IMR-90 (cell line): ENCODE measurements around the gene INTS6L. TPM values are rescaled to one million over a fixed set of nuclear protein-coding genes. Genes with fewer than 3 reads are reported as not detected.

ENCODE experiments used
- ATAC-seq: fragments of 200-7000 bp; cut with Tn5 transposase; 2 replicates; pipeline ENCODE4 v1.9.1; 2020; ENCODE audit warnings: low read depth, mild to moderate bottlenecking, moderate library complexity
- BruUV-seq: library from RNA; stranded (reverse); fragments of 400-500 nt; replicated peaks from 2 replicates; lab custom pipeline; 2021; lab: Mats Ljungman, UMichigan
- CTCF ChIA-PET: fragments of 300-600 bp; formaldehyde crosslinking; extraction: SDS; loops from one replicate; lab custom pipeline; 2021; ENCODE audit warnings: antibody characterized with exemption; lab: Yijun Ruan, JAX
- POLR2A ChIA-PET: fragments of 300-600 bp; sonication (Branson Sonifier 250); formaldehyde crosslinking; loops from one replicate; lab custom pipeline; 2022; ENCODE audit warnings: antibody characterized with exemption; ENCODE audit not compliant: unreplicated experiment; lab: Charles Lee
- DNase-seq: peaks from one replicate; pipeline ENCODE4 v3.0.0; 2013
- H2AFZ ChIP-seq: replicated peaks from 2 replicates; pipeline ENCODE3; 2013; ENCODE audit warnings: low read length, mild to moderate bottlenecking; ENCODE audit not compliant: poor library complexity
- H2AK5ac ChIP-seq: 2 replicates; pipeline ENCODE4 v1.6.1; 2013; ENCODE audit warnings: low read depth, low read length, inconsistent platforms
- H2AK9ac ChIP-seq: replicated peaks from 2 replicates; pipeline ENCODE3; 2013; ENCODE audit warnings: mild to moderate bottlenecking, low read depth, low read length, moderate library complexity; ENCODE audit not compliant: poor library complexity
- H2BK120ac ChIP-seq: 2 replicates; pipeline ENCODE4 v1.6.1; 2013; ENCODE audit warnings: low read depth, low read length, inconsistent platforms
- H2BK15ac ChIP-seq: 3 replicates; pipeline ENCODE4 v1.6.1; 2013; ENCODE audit warnings: low read depth, low read length, inconsistent platforms
- H2BK20ac ChIP-seq: 2 replicates; pipeline ENCODE4 v1.6.1; 2013; ENCODE audit warnings: low read depth, mild to moderate bottlenecking, inconsistent platforms, low read length, moderate library complexity
- H2BK5ac ChIP-seq: 2 replicates; pipeline ENCODE4 v1.6.1; 2013; ENCODE audit warnings: mild to moderate bottlenecking, low read depth, low read length, inconsistent platforms; ENCODE audit not compliant: poor library complexity, severe bottlenecking
- H3K14ac ChIP-seq: replicated peaks from 2 replicates; pipeline ENCODE4 v1.6.1; 2013; ENCODE audit warnings: low read depth, low read length, inconsistent platforms
- H3K18ac ChIP-seq: 2 replicates; pipeline ENCODE4 v1.6.1; 2013; ENCODE audit warnings: low read depth, low read length, control low read depth
- H3K23ac ChIP-seq: 2 replicates; pipeline ENCODE4 v1.6.1; 2013; ENCODE audit warnings: low read depth, low read length, inconsistent platforms
- H3K27ac ChIP-seq: 2 replicates; pipeline ENCODE4 v1.5.1; 2013; ENCODE audit warnings: mild to moderate bottlenecking, control low read depth, low read length; ENCODE audit not compliant: insufficient read depth
- H3K27me3 ChIP-seq: 2 replicates; pipeline ENCODE4 v1.6.1; 2013; ENCODE audit warnings: low read length; ENCODE audit not compliant: control insufficient read depth, insufficient read depth
- H3K36me3 ChIP-seq: 2 replicates; pipeline ENCODE4 v1.6.1; 2013; ENCODE audit warnings: low read length, mixed read lengths; ENCODE audit not compliant: control insufficient read depth, insufficient read depth
- H3K4ac ChIP-seq: 2 replicates; pipeline ENCODE4 v1.6.1; 2013; ENCODE audit warnings: low read depth, low read length, inconsistent platforms
- H3K4me1 ChIP-seq: 2 replicates; pipeline ENCODE4 v1.6.1; 2013; ENCODE audit warnings: low read length, mixed read lengths; ENCODE audit not compliant: control insufficient read depth, insufficient read depth
- H3K4me2 ChIP-seq: 2 replicates; pipeline ENCODE4 v1.6.1; 2013; ENCODE audit warnings: low read depth, mild to moderate bottlenecking, control low read depth, low read length, moderate library complexity
- H3K4me3 ChIP-seq: 2 replicates; pipeline ENCODE4 v1.5.1; 2013; ENCODE audit warnings: low read depth, mild to moderate bottlenecking, control low read depth, low read length, moderate library complexity; ENCODE audit not compliant: insufficient read depth
- H3K56ac ChIP-seq: 2 replicates; pipeline ENCODE4 v1.6.1; 2013; ENCODE audit warnings: low read length, inconsistent platforms; ENCODE audit not compliant: insufficient read depth; ENCODE audit errors: extremely low read depth
- H3K79me1 ChIP-seq, 2 experiments: 2 replicates each; pipeline ENCODE4 v1.6.1; 2013; ENCODE audit warnings: low read length in 2 of 2, inconsistent platforms in 1 of 2, low read depth in 1 of 2
- H3K9ac ChIP-seq: 2 replicates; pipeline ENCODE4 v1.6.1; 2013; ENCODE audit warnings: low read depth, low read length, control low read depth
- H3K9me1 ChIP-seq: 2 replicates; pipeline ENCODE4 v1.6.1; 2013; ENCODE audit warnings: low read length, inconsistent platforms; ENCODE audit not compliant: insufficient read depth
- H3K9me3 ChIP-seq: 2 replicates; pipeline ENCODE4 v1.6.1; 2013; ENCODE audit warnings: low read length; ENCODE audit not compliant: control insufficient read depth, insufficient read depth
- H4K20me1 ChIP-seq: 2 replicates; pipeline ENCODE4 v1.6.1; 2013; ENCODE audit warnings: low read length, inconsistent platforms; ENCODE audit not compliant: insufficient read depth
- H4K5ac ChIP-seq: 2 replicates; pipeline ENCODE4 v1.6.1; 2013; ENCODE audit warnings: mild to moderate bottlenecking, low read depth, low read length, control low read depth
- H4K8ac ChIP-seq, 2 experiments: 2 replicates each; pipeline ENCODE4 v1.6.1; 2013; ENCODE audit warnings: low read depth in 2 of 2, low read length in 2 of 2, control low read depth in 1 of 2, inconsistent platforms in 1 of 2
- H4K91ac ChIP-seq: 2 replicates; pipeline ENCODE4 v1.6.1; 2013; ENCODE audit warnings: low read depth, low read length, inconsistent platforms; ENCODE audit not compliant: insufficient read depth
- CHD1 ChIP-seq: IDR thresholded peaks from 2 replicates; pipeline ENCODE4 v1.6.1; 2012; ENCODE audit warnings: low read depth, low read length, improper control_type of control experiment
- MAFK ChIP-seq: IDR thresholded peaks from 2 replicates; pipeline ENCODE4 v1.6.1; 2012; ENCODE audit warnings: low read depth, low read length, improper control_type of control experiment
- MAZ ChIP-seq: IDR thresholded peaks from 2 replicates; pipeline ENCODE4 v1.6.1; 2012; ENCODE audit warnings: low read depth, mild to moderate bottlenecking, low read length, improper control_type of control experiment, moderate library complexity, borderline replicate concordance
- NFE2L2 ChIP-seq: fragments of 150-350 bp; IDR thresholded peaks from 2 replicates; pipeline ENCODE4 v1.6.1; 2016; ENCODE audit warnings: low read depth, mild to moderate bottlenecking, low read length
- POLR2A ChIP-seq: IDR thresholded peaks from 2 replicates; pipeline ENCODE4 v1.6.1; 2012; ENCODE audit warnings: mild to moderate bottlenecking, low read depth, low read length
- RCOR1 ChIP-seq: IDR thresholded peaks from 2 replicates; pipeline ENCODE4 v1.6.1; 2012; ENCODE audit warnings: mild to moderate bottlenecking, low read length, improper control_type of control experiment; ENCODE audit not compliant: insufficient replicate concordance
- dilution Hi-C: fragments of 300-500 bp; cut with HindIII; formaldehyde crosslinking; loops from one replicate; pipeline ENCODE4 v1.14.3; 2018; ENCODE audit warnings: low sequenced_read_pairs; ENCODE audit not compliant: unreplicated experiment
- in situ Hi-C: fragments of 300-500 bp; cut with MboI; formaldehyde crosslinking; loops from 3 replicates; pipeline ENCODE4 v1.14.3; 2019; ENCODE audit warnings: low sequenced_read_pairs, inconsistent platforms, mixed read lengths
- intact Hi-C: fragments of 100-400 bp; cut with micrococcal nuclease; formaldehyde crosslinking; loops from 2 replicates; pipeline ENCODE4 v1.10.0; 2022
- polyA plus RNA-seq, 3 experiments: library from polyadenylated mRNA; depleted of rRNA; stranded (reverse); fragments of >200 nt; gene quantifications; 2 replicates each; pipeline ENCODE4 v1.2.3, GENCODE V29; 2012; ENCODE audit warnings: low replicate concordance in 1 of 3
- total RNA-seq: library from RNA; depleted of rRNA; stranded (reverse); fragments of >200 nt; gene quantifications from 2 replicates; pipeline ENCODE4 v1.2.3, GENCODE V29; 2012
- TF ChIP-seq, protein P1 (sequence below): fragments of 150-350 bp; IDR thresholded peaks from 2 replicates; pipeline ENCODE4 v1.6.1; 2016; ENCODE audit warnings: low read depth, mild to moderate bottlenecking, low read length, moderate library complexity, borderline replicate concordance

Gene INTS6L
- total and polyA plus RNA-seq, 2 of the 4 experiments (the other 2 are of a cell fraction), result 2.7 to 5.1 TPM

DNA sequence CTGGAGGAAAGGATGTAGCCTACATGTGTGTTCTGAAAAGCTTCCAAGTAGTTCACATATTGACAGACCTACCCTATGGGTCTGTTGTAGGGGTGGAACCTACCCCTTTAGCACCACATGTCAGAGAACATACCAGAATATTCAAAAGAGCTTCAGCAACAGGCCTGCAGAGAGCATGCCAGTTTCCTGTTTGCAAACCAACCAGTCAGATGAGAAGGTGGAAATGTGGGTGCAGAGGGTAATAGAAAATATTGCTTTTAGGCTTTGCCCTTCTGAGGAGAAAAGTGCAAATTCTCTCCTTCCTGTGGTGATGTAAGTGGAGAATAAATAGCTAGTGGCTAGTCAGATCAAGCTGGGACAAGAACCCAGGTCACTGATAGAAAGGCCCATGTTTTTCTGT, 16.4 kb downstream of the INTS6L start:
- POLR2A ChIA-PET, result no interaction called here
- Histone ChIP-seq H3K27ac (no peak overlapping the region), H3K18ac (no peak overlapping the region), H4K20me1 (no peaks in the 10 kb centered on the region), H3K4me2 (no peak overlapping the region), H2AFZ (no peak overlapping the region), H3K4ac (no peak overlapping the region), H3K56ac (no peak overlapping the region), H2AK5ac (no peak overlapping the region), H3K4me1 (no peaks in the 10 kb centered on the region), H3K79me1 (no peaks in the 10 kb centered on the region), H4K5ac (no peak overlapping the region), H3K9ac (no peak overlapping the region), H3K9me1 (no peaks in the 10 kb centered on the region), H4K8ac (no peak overlapping the region), H3K9me3 (no peaks in the 10 kb centered on the region), H2BK20ac (no peak overlapping the region), H3K23ac (no peak overlapping the region), H3K4me3 (no peak overlapping the region), H2AK9ac (no peak overlapping the region), H3K36me3 (no peaks in the 10 kb centered on the region), H3K27me3 (no peaks in the 10 kb centered on the region), H2BK15ac (no peak overlapping the region), H2BK5ac (no peak overlapping the region), H2BK120ac (no peak overlapping the region), H4K91ac (no peak overlapping the region), H3K14ac (no peak overlapping the region)
- intact Hi-C loops, result no loop called here
- CTCF ChIA-PET, result no interaction called here
- in situ Hi-C loops, result no loop called here
- BruUV-seq, result no TSS peak
- TF ChIP-seq MAZ, result no peak
- TF ChIP-seq MAFK, result no peak
- no peak for TF ChIP-seq RCOR1
- no peak for TF ChIP-seq NFE2L2
- TF ChIP-seq, protein P1, sequence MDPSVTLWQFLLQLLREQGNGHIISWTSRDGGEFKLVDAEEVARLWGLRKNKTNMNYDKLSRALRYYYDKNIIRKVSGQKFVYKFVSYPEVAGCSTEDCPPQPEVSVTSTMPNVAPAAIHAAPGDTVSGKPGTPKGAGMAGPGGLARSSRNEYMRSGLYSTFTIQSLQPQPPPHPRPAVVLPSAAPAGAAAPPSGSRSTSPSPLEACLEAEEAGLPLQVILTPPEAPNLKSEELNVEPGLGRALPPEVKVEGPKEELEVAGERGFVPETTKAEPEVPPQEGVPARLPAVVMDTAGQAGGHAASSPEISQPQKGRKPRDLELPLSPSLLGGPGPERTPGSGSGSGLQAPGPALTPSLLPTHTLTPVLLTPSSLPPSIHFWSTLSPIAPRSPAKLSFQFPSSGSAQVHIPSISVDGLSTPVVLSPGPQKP, result no peak
- no peak for TF ChIP-seq POLR2A
- TF ChIP-seq CHD1, result no peak
- no peak for DNase-seq
- no peak for ATAC-seq
- dilution Hi-C loops, result no loop called here
